Measurements from ENCODE around the gene ABCA2. TPM values are rescaled to one million over a fixed set of nuclear protein-coding genes. Genes with fewer than 3 reads are reported as not detected.
A peak's percentile ranks its signal among the peaks of the same experiment; 100 is the strongest.

Gene ABCA2
- total and polyA plus RNA-seq, 9 of the 15 experiments (the other 6 are each of a cell fraction or from before 2014, with no cell fraction given), result 0.69 to 16.3 (median 6.1) TPM; not detected in 2

DNA sequence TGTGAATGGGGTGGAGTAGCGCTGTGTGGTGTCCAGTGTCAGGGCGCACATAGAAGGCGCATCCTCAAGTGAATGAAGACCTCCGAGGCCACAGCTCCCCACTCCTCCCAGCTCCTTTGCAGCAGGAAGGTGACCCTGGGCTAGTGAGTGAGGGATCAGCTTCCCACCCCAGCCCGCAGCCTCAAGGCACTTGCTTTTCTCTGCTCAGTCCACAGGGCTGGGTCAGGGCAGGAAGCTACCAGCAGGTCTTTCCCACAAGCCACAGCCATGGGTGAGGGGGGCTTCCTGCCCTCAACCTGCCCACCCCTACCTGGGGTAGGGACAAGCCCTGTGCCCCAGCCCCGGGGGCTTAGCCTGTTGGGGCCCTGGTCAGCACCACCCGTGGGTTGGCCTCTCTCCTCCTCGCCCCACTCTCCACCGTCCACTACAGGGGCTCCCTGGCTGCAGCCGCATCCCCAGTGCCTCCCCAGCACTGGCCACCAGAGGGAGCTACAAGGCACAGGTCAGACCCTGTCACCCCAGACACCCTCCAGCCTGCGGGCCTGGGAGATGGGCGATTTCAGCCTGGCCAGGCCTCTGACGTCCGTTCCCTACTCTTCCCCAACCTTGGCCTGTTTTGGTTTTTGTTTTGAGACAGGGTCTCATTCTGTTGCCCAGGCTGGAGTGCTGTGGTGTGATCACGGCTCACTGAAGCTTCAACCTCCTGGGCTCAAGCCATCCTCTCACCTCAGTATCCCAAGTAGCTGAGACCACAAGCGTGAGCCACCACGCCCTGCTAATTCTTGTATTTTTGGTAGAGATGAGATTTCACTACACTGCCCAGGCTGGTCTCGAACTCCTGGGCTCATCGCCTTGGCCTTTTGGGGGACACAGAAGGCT, 1.3 kb upstream of the ABCA2 start (continued):
- TF ChIP-seq, protein P1, sequence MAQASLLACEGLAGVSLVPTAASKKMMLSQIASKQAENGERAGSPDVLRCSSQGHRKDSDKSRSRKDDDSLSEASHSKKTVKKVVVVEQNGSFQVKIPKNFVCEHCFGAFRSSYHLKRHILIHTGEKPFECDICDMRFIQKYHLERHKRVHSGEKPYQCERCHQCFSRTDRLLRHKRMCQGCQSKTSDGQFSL (CRISPR knock-in tag; IDR thresholded peaks at IDR 0.05), result no peak; the same call in 1 of the 2 replicates
- TF ChIP-seq, protein P1 (tag; IDR thresholded peaks at IDR 0.05), result no peak
- TF ChIP-seq, protein P2, sequence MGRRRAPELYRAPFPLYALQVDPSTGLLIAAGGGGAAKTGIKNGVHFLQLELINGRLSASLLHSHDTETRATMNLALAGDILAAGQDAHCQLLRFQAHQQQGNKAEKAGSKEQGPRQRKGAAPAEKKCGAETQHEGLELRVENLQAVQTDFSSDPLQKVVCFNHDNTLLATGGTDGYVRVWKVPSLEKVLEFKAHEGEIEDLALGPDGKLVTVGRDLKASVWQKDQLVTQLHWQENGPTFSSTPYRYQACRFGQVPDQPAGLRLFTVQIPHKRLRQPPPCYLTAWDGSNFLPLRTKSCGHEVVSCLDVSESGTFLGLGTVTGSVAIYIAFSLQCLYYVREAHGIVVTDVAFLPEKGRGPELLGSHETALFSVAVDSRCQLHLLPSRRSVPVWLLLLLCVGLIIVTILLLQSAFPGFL (CRISPR knock-in tag; IDR thresholded peaks at IDR 0.05), result no peak
- TF ChIP-seq ZNF143 (CRISPR knock-in tag; IDR thresholded peaks at IDR 0.05) (peak; percentile 54; the same call in 1 of the 2 replicates), PHF20 (IDR thresholded peaks at IDR 0.05; ENCODE audit: partially characterized antibody) (no peak), ZFP36 (IDR thresholded peaks at IDR 0.05; ENCODE audit: low read depth, low read length, partially characterized antibody) (no peak), ARID2 (IDR thresholded peaks at IDR 0.05) (no peak), RBM34 (IDR thresholded peaks at IDR 0.05; ENCODE audit: borderline replicate concordance, insufficient read depth, low read length) (no peak), POLR3G (IDR thresholded peaks at IDR 0.05; ENCODE audit: extremely low read depth, insufficient read length, insufficient replicate concordance) (no peak), EZH2 (IDR thresholded peaks at IDR 0.05; ENCODE audit: borderline replicate concordance, low read depth, low read length) (no peak), ATF7 (IDR thresholded peaks at IDR 0.05) (peak; percentile 21; the same call in 1 of the 2 replicates), CBX1 (IDR thresholded peaks at IDR 0.05; ENCODE audit: low read depth) (no peak), U2AF1 (optimal IDR thresholded peaks at IDR 0.05; ENCODE audit: low read depth, low read length) (no peak), TBL1XR1 (IDR thresholded peaks at IDR 0.05; ENCODE audit: low read length in 2 of 2) (no peak), PML (IDR thresholded peaks at IDR 0.05; ENCODE audit: low read length) (no peak), ZNF76 (CRISPR knock-in tag; IDR thresholded peaks at IDR 0.05; ENCODE audit: borderline replicate concordance) (no peak), ARHGAP35 (IDR thresholded peaks at IDR 0.05; ENCODE audit: partially characterized antibody) (no peak), ZNF282 (CRISPR knock-in tag; IDR thresholded peaks at IDR 0.05) (no peak)
- TF ChIP-seq, protein P3, sequence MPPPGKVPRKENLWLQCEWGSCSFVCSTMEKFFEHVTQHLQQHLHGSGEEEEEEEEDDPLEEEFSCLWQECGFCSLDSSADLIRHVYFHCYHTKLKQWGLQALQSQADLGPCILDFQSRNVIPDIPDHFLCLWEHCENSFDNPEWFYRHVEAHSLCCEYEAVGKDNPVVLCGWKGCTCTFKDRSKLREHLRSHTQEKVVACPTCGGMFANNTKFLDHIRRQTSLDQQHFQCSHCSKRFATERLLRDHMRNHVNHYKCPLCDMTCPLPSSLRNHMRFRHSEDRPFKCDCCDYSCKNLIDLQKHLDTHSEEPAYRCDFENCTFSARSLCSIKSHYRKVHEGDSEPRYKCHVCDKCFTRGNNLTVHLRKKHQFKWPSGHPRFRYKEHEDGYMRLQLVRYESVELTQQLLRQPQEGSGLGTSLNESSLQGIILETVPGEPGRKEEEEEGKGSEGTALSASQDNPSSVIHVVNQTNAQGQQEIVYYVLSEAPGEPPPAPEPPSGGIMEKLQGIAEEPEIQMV (tag; conservative IDR thresholded peaks at IDR 0.05; ENCODE audit: low read depth), result no peak
- TF ChIP-seq, protein P4, sequence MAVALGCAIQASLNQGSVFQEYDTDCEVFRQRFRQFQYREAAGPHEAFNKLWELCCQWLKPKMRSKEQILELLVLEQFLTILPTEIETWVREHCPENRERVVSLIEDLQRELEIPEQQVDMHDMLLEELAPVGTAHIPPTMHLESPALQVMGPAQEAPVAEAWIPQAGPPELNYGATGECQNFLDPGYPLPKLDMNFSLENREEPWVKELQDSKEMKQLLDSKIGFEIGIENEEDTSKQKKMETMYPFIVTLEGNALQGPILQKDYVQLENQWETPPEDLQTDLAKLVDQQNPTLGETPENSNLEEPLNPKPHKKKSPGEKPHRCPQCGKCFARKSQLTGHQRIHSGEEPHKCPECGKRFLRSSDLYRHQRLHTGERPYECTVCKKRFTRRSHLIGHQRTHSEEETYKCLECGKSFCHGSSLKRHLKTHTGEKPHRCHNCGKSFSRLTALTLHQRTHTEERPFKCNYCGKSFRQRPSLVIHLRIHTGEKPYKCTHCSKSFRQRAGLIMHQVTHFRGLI (CRISPR knock-in tag; IDR thresholded peaks at IDR 0.05), result no peak
- TF ChIP-seq, protein P5, sequence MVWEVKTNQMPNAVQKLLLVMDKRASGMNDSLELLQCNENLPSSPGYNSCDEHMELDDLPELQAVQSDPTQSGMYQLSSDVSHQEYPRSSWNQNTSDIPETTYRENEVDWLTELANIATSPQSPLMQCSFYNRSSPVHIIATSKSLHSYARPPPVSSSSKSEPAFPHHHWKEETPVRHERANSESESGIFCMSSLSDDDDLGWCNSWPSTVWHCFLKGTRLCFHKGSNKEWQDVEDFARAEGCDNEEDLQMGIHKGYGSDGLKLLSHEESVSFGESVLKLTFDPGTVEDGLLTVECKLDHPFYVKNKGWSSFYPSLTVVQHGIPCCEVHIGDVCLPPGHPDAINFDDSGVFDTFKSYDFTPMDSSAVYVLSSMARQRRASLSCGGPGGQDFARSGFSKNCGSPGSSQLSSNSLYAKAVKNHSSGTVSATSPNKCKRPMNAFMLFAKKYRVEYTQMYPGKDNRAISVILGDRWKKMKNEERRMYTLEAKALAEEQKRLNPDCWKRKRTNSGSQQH (CRISPR knock-in tag; IDR thresholded peaks at IDR 0.05), result no peak
